Measurements from ENCODE around the gene ZNF385A. TPM values are rescaled to one million over a fixed set of nuclear protein-coding genes. Genes with fewer than 3 reads are reported as not detected.
A peak's percentile ranks its signal among the peaks of the same experiment; 100 is the strongest.

The ZNF385A gene
- total RNA-seq, 1 experiment from 2014 or later = 5.7 TPM

DNA sequence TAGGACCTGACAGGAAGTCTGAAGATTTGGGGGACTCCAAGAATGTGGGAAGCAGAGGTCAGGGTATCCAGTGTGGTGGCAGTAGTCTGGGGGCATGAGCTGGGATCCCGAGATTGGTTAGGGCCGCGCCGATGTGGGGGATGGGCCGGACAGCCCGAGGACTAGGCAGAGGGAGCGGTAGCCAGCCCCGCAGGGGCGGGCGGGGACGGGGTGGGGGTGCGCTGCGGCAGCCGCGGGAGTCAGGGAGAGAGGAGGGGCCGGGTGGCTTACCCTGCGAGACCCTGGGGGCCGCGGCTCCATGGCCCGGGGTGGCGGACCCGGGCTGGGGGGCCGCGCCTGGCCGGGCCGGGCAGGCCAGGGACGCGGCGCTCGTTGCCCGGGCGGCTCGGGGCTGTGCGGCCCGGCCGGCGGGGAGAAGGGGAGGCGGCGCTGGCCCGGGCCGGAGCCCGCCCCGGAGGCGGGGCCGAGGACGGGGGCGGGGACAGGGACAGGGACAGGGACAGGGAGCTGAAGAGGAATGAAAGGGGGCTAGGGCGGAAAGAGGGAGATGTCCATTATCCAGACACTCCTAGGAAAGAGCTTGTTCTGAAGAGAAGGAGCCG, 5.6 kb downstream of the ZNF385A start:
- Histone ChIP-seq H3K56ac (ENCODE audit: insufficient read length, low read depth, low read length) (no peak overlapping the region), H2AK5ac (ENCODE audit: insufficient read length, low read length) (no peak overlapping the region), H2BK12ac (ENCODE audit: insufficient read length, low read depth, low read length) (no peak overlapping the region), H3K27me3 (ENCODE audit: insufficient read depth, low read length) (no peaks in the 10 kb centered on the region), H3K23ac (ENCODE audit: insufficient read length, low read depth, low read length) (no peak overlapping the region), H3K14ac (ENCODE audit: insufficient read depth, low read length) (no peak overlapping the region), H2BK15ac (ENCODE audit: low read depth, low read length) (no peak overlapping the region), H4K20me1 (ENCODE audit: control insufficient read depth, insufficient read depth, insufficient read length) (no peaks in the 10 kb centered on the region), H3K27ac (ENCODE audit: insufficient read length, low read depth, low read length) (no peak overlapping the region), H3K9ac (ENCODE audit: extremely low read depth, insufficient read length, low read length) (no peak overlapping the region), H2BK120ac (ENCODE audit: low read depth, low read length, poor library complexity, severe bottlenecking) (no peak overlapping the region), H3K79me1 (ENCODE audit: insufficient read depth, low read depth, low read length, poor library complexity, severe bottlenecking) (no peaks in the 10 kb centered on the region), H3K79me2 (ENCODE audit: insufficient read depth, low read length) (no peaks in the 10 kb centered on the region), H4K5ac (ENCODE audit: insufficient read length, low read depth, low read length) (no peak overlapping the region), H4K91ac (ENCODE audit: insufficient read length, low read depth, low read length) (no peak overlapping the region), H3K18ac (ENCODE audit: insufficient read length, low read depth, low read length) (no peak overlapping the region), H3T11ph (ENCODE audit: low read length) (no peak overlapping the region), H3K4ac (ENCODE audit: low read depth, low read length) (no peak overlapping the region), H2AFZ (ENCODE audit: low read length) (no peak overlapping the region), H3K4me1 (ENCODE audit: insufficient read depth, low read length) (no peaks in the 10 kb centered on the region), H4K8ac (replicated peaks; ENCODE audit: insufficient read length, low read depth, low read length) (no peak overlapping the region), H2BK20ac (ENCODE audit: low read depth, low read length, poor library complexity, severe bottlenecking) (no peak overlapping the region), H3K4me2 (ENCODE audit: insufficient read depth, insufficient read length, low read length) (peak overlapping the region; percentile 54), H3K23me2 (ENCODE audit: insufficient read length, low read depth, low read length, poor library complexity, severe bottlenecking) (no peaks in the 10 kb centered on the region), H2BK5ac (ENCODE audit: insufficient read length, low read length) (no peak overlapping the region), H3K9me3 (ENCODE audit: control insufficient read depth, low read depth, low read length) (no peaks in the 10 kb centered on the region)
- Mint-ChIP-seq H3K4me3 (peak overlapping the region; percentile 66 to 84), H3K27me3 (ENCODE audit: low read depth) (peaks cover 31% of the 10 kb centered on the region), H3K36me3 (ENCODE audit: insufficient read depth in 1 of 3, low read depth in 3 of 3) (peaks cover 5 to 35% (median 13%) of the 10 kb centered on the region in 3 experiments; a peak in 6 of 7 replicates), H3K9me3 (no peaks in the 10 kb centered on the region), H3K27ac (peak overlapping the region in 1 of 3 experiments; percentile 20; a peak in 2 of 7 replicates), H3K4me1 (peaks cover 19 to 23% of the 10 kb centered on the region in 2 experiments)
- no CpG with 5 or more reads among the region's 49 CpGs for WGBS (ENCODE audit: extremely low coverage, insufficient read length, low lambda C conversion rate)
- peak; percentile 87 for DNase-seq
- TF ChIP-seq, protein P1, sequence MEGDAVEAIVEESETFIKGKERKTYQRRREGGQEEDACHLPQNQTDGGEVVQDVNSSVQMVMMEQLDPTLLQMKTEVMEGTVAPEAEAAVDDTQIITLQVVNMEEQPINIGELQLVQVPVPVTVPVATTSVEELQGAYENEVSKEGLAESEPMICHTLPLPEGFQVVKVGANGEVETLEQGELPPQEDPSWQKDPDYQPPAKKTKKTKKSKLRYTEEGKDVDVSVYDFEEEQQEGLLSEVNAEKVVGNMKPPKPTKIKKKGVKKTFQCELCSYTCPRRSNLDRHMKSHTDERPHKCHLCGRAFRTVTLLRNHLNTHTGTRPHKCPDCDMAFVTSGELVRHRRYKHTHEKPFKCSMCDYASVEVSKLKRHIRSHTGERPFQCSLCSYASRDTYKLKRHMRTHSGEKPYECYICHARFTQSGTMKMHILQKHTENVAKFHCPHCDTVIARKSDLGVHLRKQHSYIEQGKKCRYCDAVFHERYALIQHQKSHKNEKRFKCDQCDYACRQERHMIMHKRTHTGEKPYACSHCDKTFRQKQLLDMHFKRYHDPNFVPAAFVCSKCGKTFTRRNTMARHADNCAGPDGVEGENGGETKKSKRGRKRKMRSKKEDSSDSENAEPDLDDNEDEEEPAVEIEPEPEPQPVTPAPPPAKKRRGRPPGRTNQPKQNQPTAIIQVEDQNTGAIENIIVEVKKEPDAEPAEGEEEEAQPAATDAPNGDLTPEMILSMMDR (conservative IDR thresholded peaks at IDR 0.05) = no peak
